NK-92 (cell line): ENCODE data around the gene PFKP.
"Not testable (repeated sequence)": the region's sequence is repeated elsewhere in the genome, so short reads cannot be mapped to it uniquely, and the experiment has no call there.

ENCODE experiments used
- DNase-seq: peaks from one replicate; lab custom pipeline; 2025; ENCODE audit not compliant: unreplicated experiment; lab: John Stamatoyannopoulos, UW

Gene PFKP

DNA sequence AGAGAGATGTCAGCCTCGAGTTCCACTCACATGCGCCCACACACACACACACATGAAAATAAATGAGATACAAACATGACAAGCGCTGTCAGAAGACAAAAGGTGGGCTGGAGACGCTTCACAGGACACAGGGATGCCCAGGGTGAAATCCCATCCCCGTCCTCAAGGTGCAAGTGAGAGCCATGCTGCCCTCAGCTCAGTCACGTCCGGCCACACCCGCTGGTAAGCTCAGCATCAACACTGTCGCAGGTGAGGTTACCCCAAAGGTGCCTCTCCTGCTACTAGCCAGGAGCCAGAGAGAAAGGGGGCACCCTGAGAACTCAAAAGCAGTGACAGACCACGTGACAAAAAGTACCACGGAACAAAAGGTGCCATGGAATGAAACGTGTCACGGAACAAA, 83.0 kb downstream of the PFKP start:
- DNase-seq = no peak

DNA sequence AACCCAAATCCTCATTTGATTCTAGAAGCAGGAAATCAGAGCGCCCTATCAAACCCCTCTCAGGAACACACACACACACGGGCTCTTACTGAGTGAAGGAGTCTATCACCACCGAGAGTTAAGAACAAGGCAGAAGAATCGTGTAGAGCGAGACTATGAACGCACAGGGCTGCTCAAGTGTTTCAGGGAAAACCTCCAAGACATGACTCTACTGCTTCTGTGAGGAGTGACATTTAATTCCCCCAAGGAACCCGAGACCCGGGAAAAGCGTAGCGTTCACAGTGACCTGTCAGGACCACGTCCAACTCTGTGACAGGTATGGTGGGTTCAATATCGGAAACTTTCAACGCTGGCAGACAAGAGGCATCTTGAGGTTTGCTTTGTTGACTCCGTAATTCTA, 83.6 kb downstream of the PFKP start:
- DNase-seq = no peak

DNA sequence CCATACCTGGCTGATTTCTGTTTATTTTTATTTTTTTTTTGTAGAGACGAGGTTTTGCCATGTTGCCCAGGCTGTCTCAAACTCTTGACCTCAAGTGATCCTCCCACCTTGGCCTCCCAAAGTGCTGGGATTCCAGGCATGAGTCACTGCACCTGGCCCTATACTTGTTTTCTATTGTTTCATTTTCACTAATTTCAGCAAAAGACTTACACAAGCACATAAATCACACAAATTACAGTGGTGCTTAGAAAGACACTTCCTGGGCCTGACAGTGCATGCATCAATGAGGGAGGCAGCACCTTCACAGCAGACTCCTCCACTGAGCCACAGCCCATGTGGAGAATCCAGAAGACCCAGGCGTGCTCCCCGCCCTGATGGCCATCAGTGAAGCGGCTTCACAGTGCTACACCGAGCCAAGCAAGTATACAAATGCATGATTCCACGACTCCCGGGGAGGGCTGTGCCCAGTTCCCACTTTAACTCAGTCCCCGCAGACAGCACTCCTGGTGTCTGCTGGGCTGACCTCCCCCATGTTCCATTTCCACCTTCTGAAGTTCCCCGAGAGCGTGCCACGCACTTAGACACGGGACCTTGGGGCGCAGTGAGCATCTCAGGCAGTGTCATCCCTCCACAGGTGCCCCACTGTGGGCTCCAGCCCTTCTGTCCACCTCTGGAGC, 84.7 kb downstream of the PFKP start:
- no peak for DNase-seq

DNA sequence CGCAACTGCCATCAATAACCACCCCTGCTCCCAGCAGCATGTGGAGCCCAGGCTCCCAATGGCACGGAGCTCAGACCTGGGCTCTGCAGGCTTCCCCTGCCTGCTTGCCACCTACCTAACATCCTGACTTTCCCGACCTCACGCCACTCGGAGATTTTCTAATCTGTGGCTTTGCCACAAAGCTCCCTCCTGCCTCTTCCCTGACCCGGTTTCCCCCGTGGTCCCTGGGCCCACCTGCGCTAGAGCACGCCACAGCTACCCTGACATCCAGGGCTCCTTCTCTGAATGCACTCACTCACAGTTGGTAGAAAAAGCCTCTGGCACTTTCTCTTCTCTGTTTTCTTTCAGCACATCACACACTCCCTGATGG, 85.2 kb downstream of the PFKP start:
- DNase-seq = no peak

GRCh38 chr10:3154666-3155065, 87.3 kb downstream of the PFKP start:
- DNase-seq = no peak

- no peak for DNase-seq
Observed at GRCh38 chr10:3159152-3159551, 91.8 kb downstream of the PFKP start.

DNA sequence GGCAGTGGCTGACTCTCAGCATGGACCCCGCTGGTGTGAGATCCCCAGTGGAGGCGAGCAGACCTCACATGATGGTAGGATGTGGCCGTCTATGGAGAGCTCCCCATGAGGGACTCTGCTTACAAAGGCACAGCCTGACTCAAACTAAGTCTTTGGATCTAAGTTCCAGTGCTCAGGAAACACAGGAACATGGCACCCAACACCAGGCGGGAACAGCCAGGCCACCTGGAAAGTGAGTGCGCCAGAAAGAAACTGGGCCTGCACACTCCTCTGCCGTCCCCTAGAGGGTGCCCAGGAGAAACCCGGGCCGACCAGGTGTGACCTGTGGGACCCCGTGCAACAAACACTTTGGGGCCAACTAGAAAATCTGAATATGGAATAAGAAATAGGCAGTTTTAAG, 95.2 kb downstream of the PFKP start:
- no peak for DNase-seq

DNA sequence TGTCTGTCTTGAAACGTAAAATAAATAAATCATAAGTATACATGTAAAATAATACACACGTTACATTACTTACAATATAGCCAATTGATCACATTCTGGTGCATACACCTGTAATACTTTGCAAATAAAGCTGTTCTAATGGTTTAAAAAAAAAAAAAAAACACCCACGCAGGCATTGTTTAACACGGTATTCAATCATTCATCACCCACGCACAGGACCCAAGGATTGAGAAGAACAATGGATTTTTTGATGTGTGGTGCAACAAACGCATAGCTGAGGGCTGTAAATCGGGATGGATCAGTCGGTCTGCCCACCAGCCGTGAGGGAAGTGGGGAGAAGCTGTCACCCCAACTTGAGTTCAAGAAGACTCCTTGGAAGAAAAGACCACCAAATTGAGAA, 96.5 kb downstream of the PFKP start:
- DNase-seq = no peak

DNA sequence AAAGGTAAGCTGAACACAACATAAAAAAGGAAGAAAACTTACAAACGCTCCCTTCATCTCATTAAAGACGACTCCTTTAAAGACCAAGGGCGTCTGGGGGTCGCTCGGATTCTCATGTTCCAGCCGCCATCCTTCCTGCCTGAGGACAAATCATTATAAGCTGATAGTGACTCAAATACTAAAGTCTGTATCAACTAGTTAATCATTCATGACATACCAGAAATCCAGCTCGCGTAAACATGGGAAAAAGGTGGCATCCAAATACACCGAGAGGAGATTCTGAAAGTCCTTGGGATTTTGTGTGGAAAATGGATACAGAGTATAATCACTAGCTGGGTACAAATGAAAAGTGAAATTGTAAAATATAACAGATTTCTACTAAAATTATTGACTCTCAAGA, 97.8 kb downstream of the PFKP start:
- DNase-seq = no peak

DNA sequence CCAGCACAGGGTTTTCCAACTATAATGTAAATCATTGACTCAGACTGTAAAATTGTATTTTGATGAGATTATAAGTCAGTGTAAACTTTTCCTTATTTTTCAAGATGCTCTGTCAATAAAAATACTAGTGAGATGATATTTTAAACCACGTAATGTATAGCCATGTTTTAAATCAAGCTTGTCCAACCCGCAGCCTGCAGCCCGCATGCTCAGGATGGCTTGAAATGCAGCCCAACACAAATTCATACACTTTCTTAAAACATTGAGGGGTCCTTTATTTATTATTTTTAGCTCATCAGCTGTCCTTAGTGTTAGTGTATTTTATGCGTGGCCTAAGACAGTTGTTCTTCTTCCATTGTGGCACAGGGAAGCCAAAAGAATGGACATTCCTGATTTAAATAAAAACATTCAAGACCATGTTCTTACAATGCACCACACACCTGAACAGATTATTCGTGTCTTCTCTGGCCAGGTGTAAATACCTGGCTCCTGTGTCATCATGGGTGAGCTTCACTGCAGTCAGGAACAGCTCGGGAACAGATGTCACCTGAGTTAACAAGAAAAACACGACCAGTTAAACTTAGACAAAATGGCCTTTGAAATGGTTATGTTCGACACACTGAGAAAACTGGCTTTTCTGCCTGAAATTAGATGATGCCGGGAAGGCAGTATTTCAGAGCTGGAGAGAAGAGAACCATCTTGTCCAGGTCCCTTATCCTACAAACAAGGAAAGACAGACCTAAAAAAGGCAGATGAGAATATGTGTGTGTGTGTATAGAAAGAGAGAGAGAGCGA, 99.3 kb downstream of the PFKP start:
- no peak for DNase-seq

GRCh38 chr10:3167611-3168330, 100.4 kb downstream of the PFKP start:
- no peak for DNase-seq

DNA sequence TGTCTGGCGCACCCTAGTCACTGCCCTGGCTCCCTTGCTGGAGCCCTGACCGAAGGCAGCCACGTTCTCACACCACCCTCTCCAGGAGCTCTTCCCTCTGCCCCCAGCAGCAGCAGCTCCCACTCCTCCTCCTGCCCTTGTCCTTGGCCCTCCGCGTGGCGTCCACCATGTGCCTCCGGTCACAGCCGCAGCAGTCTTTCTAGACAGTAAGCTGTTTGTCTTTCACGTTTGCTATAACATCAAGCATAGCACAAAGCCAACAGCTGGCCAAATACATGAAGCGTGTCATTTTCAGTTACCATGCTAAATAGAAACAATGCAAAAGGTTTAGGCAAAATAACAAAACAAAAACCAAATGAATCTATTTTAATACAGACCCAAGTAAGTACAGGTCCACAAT, 101.9 kb downstream of the PFKP start:
- no peak for DNase-seq

GRCh38 chr10:3169673-3170072, 102.3 kb downstream of the PFKP start:
- DNase-seq = no peak

DNA sequence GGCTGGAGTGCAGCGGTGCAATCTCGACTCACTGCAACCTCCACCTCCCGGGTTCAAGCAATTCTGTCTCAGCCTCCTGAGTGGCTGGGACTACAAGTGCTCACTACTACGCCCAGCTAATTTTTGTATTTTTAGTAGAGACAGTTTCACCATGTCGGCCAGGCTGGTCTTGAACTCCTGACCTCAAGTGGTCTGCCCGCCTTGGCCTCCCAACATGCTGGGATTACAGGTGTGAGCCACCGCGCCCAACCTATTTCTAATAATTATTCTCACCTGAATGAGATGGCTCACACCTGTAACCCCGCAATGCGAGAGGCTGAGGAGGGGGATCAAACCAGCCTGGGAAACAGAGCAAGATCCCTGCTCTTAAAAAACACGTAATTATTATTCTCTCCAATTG, 104.1 kb downstream of the PFKP start:
- DNase-seq = not testable (repeated sequence)

DNA sequence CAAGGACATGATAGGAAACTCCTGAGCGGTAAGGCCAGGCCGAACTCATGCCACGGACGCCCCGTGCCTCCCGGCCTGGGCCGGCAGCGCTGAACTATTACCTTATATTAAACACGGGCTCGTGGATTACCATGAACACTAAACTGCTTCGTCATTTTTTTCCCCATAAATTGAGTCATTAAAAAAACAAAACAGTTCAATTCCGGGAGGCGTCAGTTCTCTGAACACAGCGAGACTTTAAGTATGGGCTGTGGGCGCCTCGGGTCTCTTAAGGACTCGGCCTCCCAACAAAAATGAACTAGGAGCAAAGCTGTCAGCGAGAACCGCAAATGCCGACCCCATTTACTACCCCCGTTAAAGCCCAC, 104.7 kb downstream of the PFKP start:
- no peak for DNase-seq

DNA sequence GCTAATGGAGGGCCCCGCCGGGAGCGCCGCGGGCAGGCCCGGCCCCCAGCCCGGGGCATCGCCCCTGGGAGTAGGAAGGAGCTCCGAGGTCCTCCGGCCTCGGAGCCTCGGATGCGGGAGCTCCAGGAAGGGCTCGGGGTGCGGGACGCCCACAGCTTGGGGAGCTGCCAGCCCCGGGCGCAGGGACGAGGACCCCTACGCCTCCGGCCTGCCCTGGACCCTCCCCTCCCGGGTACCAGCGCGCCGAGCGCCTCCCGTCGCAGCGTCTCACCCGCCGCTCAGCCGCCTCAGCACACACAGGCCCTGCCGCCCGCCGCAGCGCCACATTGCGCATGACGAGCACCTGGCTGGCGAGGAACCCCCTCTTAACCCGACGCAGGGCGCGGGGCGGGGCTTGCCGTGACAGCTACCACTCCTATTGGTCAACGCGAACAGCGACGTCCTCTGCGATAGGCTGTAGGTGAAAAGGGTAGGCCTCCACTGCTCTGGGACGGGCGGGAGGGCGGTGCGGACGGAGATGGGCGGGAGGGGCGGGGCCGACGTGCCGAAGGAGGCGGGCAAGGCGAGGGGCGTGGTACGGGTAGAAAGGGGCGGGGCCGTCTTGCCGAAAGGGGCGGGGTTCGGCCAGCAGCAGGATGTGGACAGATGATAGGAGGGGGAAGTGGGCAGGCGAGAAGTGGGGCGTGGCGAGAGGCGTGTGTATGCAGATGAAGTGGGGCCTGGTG, 105.3 kb downstream of the PFKP start, which contains the start of gene PITRM1:
PITRM1 (minus strand) TSS at position 337 of the 725 bp plus-strand sequence; CDS start at position 327, 10 bp downstream.
- peak; percentile 99 for DNase-seq

GRCh38 chr10:3173171-3173878, 106.0 kb downstream of the PFKP start:
- no peak for DNase-seq

DNA sequence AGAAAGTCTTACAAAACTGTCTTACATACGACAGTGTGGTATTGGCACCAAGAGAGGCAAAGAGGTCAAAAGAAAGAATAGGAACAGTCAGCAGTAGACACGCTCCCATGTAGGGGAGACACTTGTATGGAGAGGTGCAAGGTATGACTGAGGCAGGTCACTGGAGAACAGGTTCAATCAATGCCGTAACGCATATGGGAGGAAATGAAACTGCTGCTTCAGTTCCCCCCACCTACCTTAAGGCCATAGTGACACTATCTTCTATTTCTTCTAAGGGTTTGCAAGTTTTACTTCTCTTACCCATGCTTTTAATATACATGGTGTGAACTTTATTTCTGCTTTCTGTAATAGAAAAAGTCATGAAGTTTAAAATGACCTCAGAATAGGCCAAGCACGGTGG, 110.7 kb downstream of the PFKP start:
- no peak for DNase-seq

DNA sequence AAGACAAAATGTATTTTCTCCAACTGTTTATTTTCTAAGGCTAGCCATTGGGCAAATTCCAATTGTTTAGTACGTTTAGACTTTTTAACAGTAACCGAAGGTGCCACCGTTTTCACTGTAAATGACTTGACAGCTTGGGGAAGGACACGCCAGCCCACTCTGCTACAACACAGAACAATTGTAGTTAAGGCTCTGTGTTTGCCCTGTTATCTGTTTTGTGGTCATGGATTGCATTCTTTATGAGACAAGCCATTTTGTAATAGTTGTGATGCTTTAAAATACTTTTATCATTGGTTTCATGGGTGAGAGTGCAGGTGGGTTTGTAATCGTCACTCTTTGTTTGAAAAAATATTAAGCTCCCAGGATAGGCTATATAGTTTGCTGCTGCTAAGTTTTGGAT, 111.8 kb downstream of the PFKP start:
- no peak for DNase-seq

- DNase-seq = no peak
Observed at GRCh38 chr10:3180355-3181025, 113.1 kb downstream of the PFKP start.
